Kasumi-1 (cell line): ENCODE measurements around the gene REC8.

Experiments used
- DNase-seq, 2 experiments: peaks; one replicate each; lab custom pipeline; 2025; lab: John Stamatoyannopoulos, UW

REC8 gene

GRCh38 chr14:24171422-24172260 is at the start of gene REC8:
Gene REC8, plus strand, starts transcription at chr14:24172080. Its CDS starts 473 bp downstream, at chr14:24172553.
- no peak for DNase-seq

GRCh38 chr14:24122416-24122815 is 49.5 kb upstream of the REC8 start:
- no peak for DNase-seq

GRCh38 chr14:24122898-24123297 is 49.0 kb upstream of the REC8 start:
- no peak for DNase-seq

GRCh38 chr14:24123424-24124417 is 48.2 kb upstream of the REC8 start:
- DNase-seq, result no peak

- no peak for DNase-seq
These were observed 44.9 kb upstream of the REC8 start for GRCh38 chr14:24126939-24127338.

- no peak for DNase-seq
These were observed 44.2 kb upstream of the REC8 start for GRCh38 chr14:24127673-24128072.

GRCh38 chr14:24129410-24129998 is 42.4 kb upstream of the REC8 start:
- no peak for DNase-seq

GRCh38 chr14:24130380-24130716 is 41.5 kb upstream of the REC8 start, which contains the start of gene FITM1:
Gene FITM1, plus strand, starts transcription at chr14:24130659. Its CDS starts 905 bp downstream, at chr14:24131564.
- no peak for DNase-seq

- no peak for DNase-seq
These were observed 40.9 kb upstream of the REC8 start for GRCh38 chr14:24130717-24131548.

- DNase-seq, result no peak
These were observed 40.3 kb upstream of the REC8 start for GRCh38 chr14:24131549-24131966.

GRCh38 chr14:24132061-24132685 is 39.7 kb upstream of the REC8 start:
- no peak for DNase-seq

- DNase-seq, result no peak
These were observed 38.9 kb upstream of the REC8 start for GRCh38 chr14:24132976-24133375.

- peak in 1 of 2 experiments; percentile 25 for DNase-seq
These were observed 38.1 kb upstream of the REC8 start for GRCh38 chr14:24133735-24134134.

- peak in 1 of 2 experiments; percentile 50 for DNase-seq
These were observed 36.4 kb upstream of the REC8 start for GRCh38 chr14:24135584-24135833.

GRCh38 chr14:24135834-24136683 is 35.8 kb upstream of the REC8 start, which contains the start of gene PSME1:
Gene PSME1, plus strand, starts transcription at chr14:24136194. Its CDS starts 69 bp downstream, at chr14:24136263.
- peak; percentile 83 to 86 for DNase-seq

GRCh38 chr14:24136684-24137528 is 35.0 kb upstream of the REC8 start:
- DNase-seq, result no peak

GRCh38 chr14:24137529-24138395 is 34.1 kb upstream of the REC8 start:
- DNase-seq, result no peak
